ENCODE results near the gene ACSM6. TPM values are rescaled to one million over a fixed set of nuclear protein-coding genes. Genes with fewer than 3 reads are reported as not detected.

The ACSM6 gene
- total RNA-seq, 2 experiments from 2014 or later = not detected

DNA sequence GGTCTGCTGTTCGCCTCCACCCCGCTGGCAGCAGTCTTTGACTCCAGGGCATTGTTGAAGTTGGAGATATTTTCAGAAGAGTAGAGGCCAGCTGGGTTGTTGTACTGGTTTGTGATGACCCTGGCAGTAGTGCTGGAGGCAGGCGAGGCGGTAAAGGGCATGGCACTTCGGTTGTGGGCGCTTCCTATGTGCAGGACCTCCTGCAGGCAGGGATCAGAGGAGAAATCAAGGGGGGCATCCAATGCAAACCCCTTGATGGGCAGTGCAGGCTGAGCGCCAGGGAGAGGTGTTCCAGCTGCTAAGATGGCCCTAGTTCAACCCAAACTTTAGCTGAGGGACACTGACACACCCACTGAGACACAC lies 69.8 kb downstream of the ACSM6 start:
- no peak for DNase-seq
- Histone ChIP-seq H3K4me1 (ENCODE audit: insufficient read depth, low read length) (no peaks in the 10 kb centered on the region), H3K27me3 (ENCODE audit: control insufficient read depth in 1 of 2, insufficient read depth in 2 of 2, low read length in 2 of 2) (no peaks in the 10 kb centered on the region), H3K27ac (ENCODE audit: low read depth in 1 of 2, low read length in 2 of 2) (no peak overlapping the region), H3K9me3 (ENCODE audit: control insufficient read depth in 1 of 2, insufficient read depth in 1 of 2, low read length in 2 of 2) (no peaks in the 10 kb centered on the region), H3K4me3 (ENCODE audit: low read length) (no peak overlapping the region), H3K36me3 (ENCODE audit: insufficient read depth, low read length) (no peaks in the 10 kb centered on the region)
- Mint-ChIP-seq H3K9me3 (no peaks in the 10 kb centered on the region), H3K36me3 (ENCODE audit: low read depth) (no peaks in the 10 kb centered on the region), H3K27me3 (no peaks in the 10 kb centered on the region), H3K4me3 (no peak overlapping the region), H3K4me1 (ENCODE audit: low read depth) (no peaks in the 10 kb centered on the region), H3K27ac (no peak overlapping the region)
- ChIA-PET POLR2A (no interaction called here), CTCF (no interaction called here)
- no peak for TF ChIP-seq CTCF (IDR thresholded peaks at IDR 0.05)
- intact Hi-C loops (cut with DNase I, micrococcal nuclease) = no loop called here
- ATAC-seq (ENCODE audit: poor library complexity) = no peak

- intact Hi-C loops (cut with DNase I, micrococcal nuclease) = no loop called here
- Mint-ChIP-seq H3K36me3 (ENCODE audit: low read depth) (no peaks in the 10 kb centered on the region), H3K27ac (no peak overlapping the region), H3K27me3 (no peaks in the 10 kb centered on the region), H3K4me1 (ENCODE audit: low read depth) (no peaks in the 10 kb centered on the region), H3K9me3 (no peaks in the 10 kb centered on the region), H3K4me3 (no peak overlapping the region)
- no peaks in the 10 kb centered on the region for H3K9me3 ChIP-seq (ENCODE audit: control insufficient read depth in 1 of 2, insufficient read depth in 1 of 2, low read length in 2 of 2)
- H3K27me3 ChIP-seq (ENCODE audit: control insufficient read depth in 1 of 2, insufficient read depth in 2 of 2, low read length in 2 of 2) = no peaks in the 10 kb centered on the region
- POLR2A ChIA-PET = no interaction called here
- H3K27ac ChIP-seq (ENCODE audit: low read depth in 1 of 2, low read length in 2 of 2) = no peak overlapping the region
- H3K36me3 ChIP-seq (ENCODE audit: insufficient read depth, low read length) = no peaks in the 10 kb centered on the region
- ATAC-seq (ENCODE audit: poor library complexity) = no peak
- TF ChIP-seq CTCF (IDR thresholded peaks at IDR 0.05) = no peak
- no peaks in the 10 kb centered on the region for H3K4me1 ChIP-seq (ENCODE audit: insufficient read depth, low read length)
- CTCF ChIA-PET = no interaction called here
- DNase-seq = no peak
- no peak overlapping the region for H3K4me3 ChIP-seq (ENCODE audit: low read length)
These were observed 70.4 kb downstream of the ACSM6 start for GRCh38 chr10:95264227-95265051.

DNA sequence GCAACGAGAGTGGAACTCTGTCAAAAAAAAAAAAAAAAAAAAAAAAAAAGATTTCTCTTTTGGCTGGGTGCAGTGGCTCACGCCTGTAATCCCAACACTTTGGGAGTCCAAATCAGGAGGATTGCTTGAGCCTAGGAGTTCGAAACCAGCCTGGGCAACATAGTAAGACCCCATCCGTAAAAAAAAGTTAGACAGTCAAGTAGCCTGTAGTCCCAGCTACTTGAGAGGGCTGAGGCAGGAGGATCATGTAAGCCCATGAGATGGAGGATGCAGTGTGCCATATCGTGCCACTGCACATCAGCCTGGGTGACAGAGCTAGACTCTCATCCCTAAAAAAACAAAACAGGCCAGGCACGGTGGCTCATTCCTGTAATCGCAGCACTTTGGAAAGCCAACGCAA lies 71.5 kb downstream of the ACSM6 start:
- intact Hi-C loops (cut with DNase I, micrococcal nuclease) = no loop called here
- Mint-ChIP-seq H3K36me3 (ENCODE audit: low read depth) (no peaks in the 10 kb centered on the region), H3K27ac (no peak overlapping the region), H3K4me3 (no peak overlapping the region), H3K27me3 (no peaks in the 10 kb centered on the region), H3K4me1 (ENCODE audit: low read depth) (no peaks in the 10 kb centered on the region), H3K9me3 (no peaks in the 10 kb centered on the region)
- Histone ChIP-seq H3K27me3 (ENCODE audit: control insufficient read depth in 1 of 2, insufficient read depth in 2 of 2, low read length in 2 of 2) (no peaks in the 10 kb centered on the region), H3K4me1 (ENCODE audit: insufficient read depth, low read length) (no peaks in the 10 kb centered on the region), H3K9me3 (ENCODE audit: control insufficient read depth in 1 of 2, insufficient read depth in 1 of 2, low read length in 2 of 2) (no peaks in the 10 kb centered on the region), H3K36me3 (ENCODE audit: insufficient read depth, low read length) (no peaks in the 10 kb centered on the region), H3K4me3 (ENCODE audit: low read length) (no peak overlapping the region), H3K27ac (ENCODE audit: low read depth in 1 of 2, low read length in 2 of 2) (no peak overlapping the region)
- no peak for TF ChIP-seq CTCF (IDR thresholded peaks at IDR 0.05)
- no peak for DNase-seq
- ChIA-PET POLR2A (no interaction called here), CTCF (no interaction called here)
- ATAC-seq (ENCODE audit: poor library complexity) = no peak
